Bronchial epithelial cell (primary cell): Measurements from ENCODE around the gene P2RY11. TPM values are rescaled to one million over a fixed set of nuclear protein-coding genes. Genes with fewer than 3 reads are reported as not detected.

ENCODE experiments used
- DNase-seq: peaks from one replicate; pipeline ENCODE4 v3.0.0-alpha.2; 2010; ENCODE audit warnings: low read depth
- FAIRE-seq: peaks from 2 replicates; lab custom pipeline; 2011; peaks lifted over from hg19 to GRCh38; lab: Jason Lieb, UNC
- H3K27me3 ChIP-seq: 2 replicates; pipeline ENCODE4 v1.5.1; 2011; ENCODE audit warnings: low read length; ENCODE audit not compliant: control insufficient read depth, insufficient read depth
- H3K36me3 ChIP-seq: 2 replicates; pipeline ENCODE4 v1.5.1; 2011; ENCODE audit warnings: low read length; ENCODE audit not compliant: control insufficient read depth, insufficient read depth
- H3K4me3 ChIP-seq: 2 replicates; pipeline ENCODE4 v1.5.1; 2011; ENCODE audit warnings: mild to moderate bottlenecking, low read depth, low read length, control low read depth
- CTCF ChIP-seq: IDR thresholded peaks from 2 replicates; pipeline ENCODE4 v1.5.1; 2011; ENCODE audit warnings: mild to moderate bottlenecking, moderate library complexity, low read length, control low read depth, inconsistent platforms; ENCODE audit not compliant: insufficient read depth, severe bottlenecking
- total RNA-seq: library from RNA; depleted of rRNA; stranded (reverse); fragments of >200 nt; gene quantifications from 2 replicates; pipeline ENCODE4 v1.2.1, GENCODE V29; 2014

The P2RY11 gene
- total RNA-seq, 1 donor from 2014 or later = 1.1 TPM

- no peak for FAIRE-seq
- peaks cover 32% of the 10 kb centered on the region for H3K36me3 ChIP-seq
- no peak for TF ChIP-seq CTCF
These were observed 25.4 kb downstream of the P2RY11 start for GRCh38 chr19:10136936-10137335.

GRCh38 chr19:10137751-10138682, 26.5 kb downstream of the P2RY11 start:
- Histone ChIP-seq H3K4me3 (no peak overlapping the region), H3K27me3 (no peaks in the 10 kb centered on the region), H3K36me3 (peaks cover 33% of the 10 kb centered on the region)
- FAIRE-seq (no peak), DNase-seq (no peak)
- no peak for TF ChIP-seq CTCF

More at GRCh38 chr19:10136936-10137335, 25.4 kb downstream of the P2RY11 start:
- Histone ChIP-seq H3K4me3 (no peak overlapping the region), H3K27me3 (no peaks in the 10 kb centered on the region)
- no peak for DNase-seq

- Histone ChIP-seq H3K4me3 (no peak overlapping the region), H3K36me3 (peaks cover 37% of the 10 kb centered on the region), H3K27me3 (no peaks in the 10 kb centered on the region)
- DNase-seq = no peak
- no peak for TF ChIP-seq CTCF
- FAIRE-seq = no peak
These were observed 27.6 kb downstream of the P2RY11 start for GRCh38 chr19:10138879-10139795.

GRCh38 chr19:10139952-10140351, 28.5 kb downstream of the P2RY11 start:
- TF ChIP-seq CTCF = no peak
- FAIRE-seq (no peak), DNase-seq (no peak)
- H3K27me3 ChIP-seq = no peaks in the 10 kb centered on the region
- H3K4me3 ChIP-seq = no peak overlapping the region
- peaks cover 40% of the 10 kb centered on the region for H3K36me3 ChIP-seq

- TF ChIP-seq CTCF = no peak
- FAIRE-seq = no peak
- Histone ChIP-seq H3K4me3 (no peak overlapping the region), H3K36me3 (peaks cover 48% of the 10 kb centered on the region), H3K27me3 (no peaks in the 10 kb centered on the region)
- DNase-seq = no peak
These were observed 30.0 kb downstream of the P2RY11 start for GRCh38 chr19:10141479-10141878.
